GM23338 (cell line): ENCODE measurements around the gene COX4I2. TPM values are rescaled to one million over a fixed set of nuclear protein-coding genes. Genes with fewer than 3 reads are reported as not detected.

ENCODE experiments used
- ATAC-seq: fragments of 200-7000 bp; cut with Tn5 transposase; 3 replicates; pipeline ENCODE4 v1.9.1; 2020
- DNase-seq: peaks from one replicate; pipeline ENCODE4 v3.0.0-alpha.2; 2015; ENCODE audit warnings: low spot score
- H2AFZ ChIP-seq: fragments of 200-600 bp; sonication (generic); 2 replicates; pipeline ENCODE4 v1.8.0; 2016; ENCODE audit warnings: antibody characterized with exemption, mild to moderate bottlenecking, moderate library complexity
- H3F3A ChIP-seq: fragments of 200-600 bp; sonication (generic); replicated peaks from 2 replicates; pipeline ENCODE4 v1.8.0; 2017; ENCODE audit warnings: antibody characterized with exemption, mixed run types, low read depth
- H3K27ac ChIP-seq: fragments of 200-600 bp; sonication (generic); 2 replicates; pipeline ENCODE4 v1.6.1; 2016; ENCODE audit warnings: low read depth
- H3K27me3 ChIP-seq: fragments of 200-600 bp; sonication (generic); 2 replicates; pipeline ENCODE4 v1.8.0; 2016; ENCODE audit warnings: mild to moderate bottlenecking, mixed run types, moderate library complexity; ENCODE audit not compliant: insufficient read depth
- H3K36me3 ChIP-seq: fragments of 200-600 bp; sonication (generic); 2 replicates; pipeline ENCODE4 v1.8.0; 2016; ENCODE audit warnings: mild to moderate bottlenecking; ENCODE audit not compliant: insufficient read depth
- H3K4me1 ChIP-seq: fragments of 200-600 bp; sonication (generic); 2 replicates; pipeline ENCODE4 v1.8.0; 2016; ENCODE audit warnings: mild to moderate bottlenecking, moderate library complexity; ENCODE audit not compliant: insufficient read depth
- H3K4me2 ChIP-seq: fragments of 200-600 bp; sonication (generic); 2 replicates; pipeline ENCODE4 v1.7.1; 2017; ENCODE audit warnings: mixed run types
- H3K4me3 ChIP-seq: fragments of 200-600 bp; sonication (generic); 2 replicates; pipeline ENCODE4 v1.6.1; 2016; ENCODE audit warnings: mixed run types
- H3K79me2 ChIP-seq: fragments of 200-600 bp; sonication (generic); replicated peaks from 2 replicates; pipeline ENCODE4 v1.8.0; 2017; ENCODE audit warnings: mild to moderate bottlenecking; ENCODE audit not compliant: insufficient read depth
- H3K9me2 ChIP-seq: fragments of 200-600 bp; sonication (generic); 2 replicates; pipeline ENCODE4 v1.8.0; 2017; ENCODE audit not compliant: insufficient read depth
- H4K20me1 ChIP-seq: fragments of 200-600 bp; sonication (generic); replicated peaks from 2 replicates; pipeline ENCODE4 v1.8.0; 2017; ENCODE audit warnings: mild to moderate bottlenecking; ENCODE audit not compliant: insufficient read depth
- H3K27ac Mint-ChIP-seq: 2 replicates; pipeline ENCODE4 v1.8.0; 2020; ENCODE audit warnings: inconsistent platforms, mild to moderate bottlenecking, moderate library complexity, mixed read lengths
- H3K27me3 Mint-ChIP-seq: 3 replicates; pipeline ENCODE4 v1.8.0; 2022; ENCODE audit warnings: low read depth, mild to moderate bottlenecking, moderate library complexity, mixed read lengths, inconsistent platforms; ENCODE audit not compliant: insufficient read depth, poor library complexity
- H3K36me3 Mint-ChIP-seq: 3 replicates; pipeline ENCODE4 v1.8.0; 2021; ENCODE audit warnings: low read depth, mild to moderate bottlenecking, inconsistent platforms, moderate library complexity, mixed read lengths
- H3K4me1 Mint-ChIP-seq: 3 replicates; pipeline ENCODE4 v1.8.0; 2020; ENCODE audit warnings: mild to moderate bottlenecking, inconsistent platforms, mixed read lengths
- H3K4me3 Mint-ChIP-seq: 3 replicates; pipeline ENCODE4 v1.8.0; 2021; ENCODE audit warnings: moderate library complexity, mild to moderate bottlenecking, inconsistent platforms, mixed read lengths
- H3K9me3 Mint-ChIP-seq: 3 replicates; pipeline ENCODE4 v1.8.0; 2020; ENCODE audit warnings: moderate library complexity, mild to moderate bottlenecking, inconsistent platforms, mixed read lengths
- CREB1 ChIP-seq: fragments of 250-450 bp; sonication (Bioruptor Pico); IDR thresholded peaks from 2 replicates; pipeline ENCODE4 v1.5.0; 2020; ENCODE audit warnings: low read depth, mild to moderate bottlenecking, moderate library complexity
- EZH2 ChIP-seq: fragments of 200-600 bp; sonication (generic); IDR thresholded peaks from one replicate; pipeline ENCODE4 v1.8.0; 2017; ENCODE audit warnings: antibody characterized with exemption, mild to moderate bottlenecking, low read depth; ENCODE audit not compliant: unreplicated experiment
- EZH2phosphoT487 ChIP-seq: fragments of 200-600 bp; sonication (generic); IDR thresholded peaks from one replicate; pipeline ENCODE4 v1.8.1; 2018; ENCODE audit warnings: antibody characterized with exemption; ENCODE audit not compliant: unreplicated experiment
- JUNB ChIP-seq: IDR thresholded peaks from one replicate; pipeline ENCODE4 v1.6.1; 2016; ENCODE audit warnings: antibody characterized with exemption; ENCODE audit not compliant: unreplicated experiment
- NANOG ChIP-seq: IDR thresholded peaks from 2 replicates; pipeline ENCODE4 v1.6.1; 2016; ENCODE audit warnings: antibody characterized with exemption, borderline replicate concordance
- POLR2AphosphoS5 ChIP-seq: IDR thresholded peaks from 2 replicates; pipeline ENCODE4 v1.6.1; 2016; ENCODE audit warnings: antibody characterized with exemption, low read depth
- STAT1 ChIP-seq: IDR thresholded peaks from one replicate; pipeline ENCODE4 v1.6.1; 2016; ENCODE audit warnings: antibody characterized with exemption; ENCODE audit not compliant: unreplicated experiment
- ZNF114 ChIP-seq: fragments of 250-450 bp; sonication (Bioruptor Pico); IDR thresholded peaks from 2 replicates; pipeline ENCODE4 v1.5.0; 2020; ENCODE audit warnings: mild to moderate bottlenecking, moderate library complexity
- ZNF331 ChIP-seq: fragments of 250-450 bp; sonication (Bioruptor Pico); IDR thresholded peaks from 2 replicates; pipeline ENCODE4 v1.5.0; 2020; ENCODE audit warnings: low read depth, mild to moderate bottlenecking, moderate library complexity
- polyA plus RNA-seq: library from polyadenylated mRNA; unstranded; fragments of >200 nt; fragmentation: Nextera tagmentation; extraction: Ambion mirVana; gene quantifications from 2 replicates; pipeline ENCODE4 v1.2.1, GENCODE V29; 2016
- total RNA-seq: library from RNA; depleted of rRNA; stranded (reverse); fragments of >200 nt; shearing (Covaris generic); gene quantifications from 2 replicates; pipeline ENCODE4 v1.2.3, GENCODE V29; 2014
- TF ChIP-seq, protein P1 (sequence below), 2 experiments: fragments of 200-600 bp in 1 of 2; sonication (generic) in 1 of 2; conservative IDR thresholded peaks; 2 replicates each; pipeline versions ENCODE4 v1.5.1 to v1.6.1; 2016 to 2017; ENCODE audit warnings: antibody characterized with exemption in 2 of 2, low read depth in 2 of 2, mild to moderate bottlenecking in 2 of 2, moderate library complexity in 1 of 2
- TF ChIP-seq, protein P2 (sequence below): fragments of 250-450 bp; sonication (Bioruptor Pico); IDR thresholded peaks from 2 replicates; pipeline ENCODE4 v1.5.0; 2020; ENCODE audit warnings: mild to moderate bottlenecking, moderate library complexity
- TF ChIP-seq, protein P3 (sequence below): IDR thresholded peaks from 2 replicates; pipeline ENCODE4 v1.6.1; 2016; ENCODE audit warnings: antibody characterized with exemption
- TF ChIP-seq, protein P4 (sequence below): IDR thresholded peaks from one replicate; pipeline ENCODE4 v1.6.1; 2018; ENCODE audit warnings: antibody characterized with exemption; ENCODE audit not compliant: unreplicated experiment

Gene COX4I2
- total and polyA plus RNA-seq, 2 experiments from 2014 or later, result 0.63 TPM; not detected in 1

DNA sequence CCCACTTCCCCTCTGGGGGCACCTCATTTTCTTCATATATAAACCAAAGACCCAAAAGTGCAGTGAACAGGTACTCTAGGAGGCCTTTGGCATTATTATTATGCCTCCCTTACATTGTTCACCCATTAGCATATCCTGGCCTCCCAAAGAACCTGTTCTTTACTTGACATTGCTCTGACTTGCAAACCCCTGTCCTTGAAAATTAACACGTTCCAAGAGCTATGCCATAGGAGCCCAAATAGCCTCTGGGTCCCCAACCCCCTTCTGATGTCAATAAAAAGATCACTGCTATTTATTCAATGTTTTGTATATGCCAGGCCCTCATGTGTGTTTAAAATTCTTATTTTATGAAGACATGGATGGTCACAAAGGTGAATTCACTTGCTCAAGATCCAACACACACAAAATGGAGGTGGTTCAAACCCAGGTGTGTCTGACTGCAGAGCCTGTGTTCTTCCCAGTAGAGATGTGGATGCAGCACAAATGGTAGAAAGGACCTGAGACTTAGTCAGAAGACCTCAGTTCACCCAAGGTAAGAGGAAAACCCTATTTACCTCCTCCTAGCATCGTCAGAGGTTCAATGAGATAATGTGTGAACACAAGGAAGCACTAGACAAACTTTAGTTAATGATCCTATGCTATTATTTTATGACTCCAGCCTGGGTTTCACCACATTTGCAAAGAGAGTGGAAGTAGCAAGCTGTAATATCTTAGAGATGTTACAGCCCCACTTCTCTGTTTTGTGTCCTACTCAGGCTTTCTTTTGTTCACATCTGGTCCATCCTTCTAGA lies 48.3 kb downstream of the COX4I2 start:
- Mint-ChIP-seq H3K27me3 (peaks cover 3% of the 10 kb centered on the region), H3K4me3 (no peak overlapping the region), H3K4me1 (peaks cover 12% of the 10 kb centered on the region; the same call in 2 of the 3 replicates), H3K27ac (no peak overlapping the region), H3K9me3 (no peaks in the 10 kb centered on the region; the same call in 2 of the 3 replicates), H3K36me3 (peaks cover 30% of the 10 kb centered on the region)
- peaks cover 9% of the 10 kb centered on the region; the same call in 1 of the 2 replicates for H3K9me2 ChIP-seq
- peaks cover 5% of the 10 kb centered on the region; the same call in 1 of the 2 replicates for H3K36me3 ChIP-seq
- peaks cover 27% of the 10 kb centered on the region for H4K20me1 ChIP-seq
- H3K27ac ChIP-seq, result peak overlapping the region; percentile 57
- TF ChIP-seq ZNF331 (CRISPR knock-in tag), result no peak
- no peak for TF ChIP-seq JUNB
- TF ChIP-seq, protein P1, sequence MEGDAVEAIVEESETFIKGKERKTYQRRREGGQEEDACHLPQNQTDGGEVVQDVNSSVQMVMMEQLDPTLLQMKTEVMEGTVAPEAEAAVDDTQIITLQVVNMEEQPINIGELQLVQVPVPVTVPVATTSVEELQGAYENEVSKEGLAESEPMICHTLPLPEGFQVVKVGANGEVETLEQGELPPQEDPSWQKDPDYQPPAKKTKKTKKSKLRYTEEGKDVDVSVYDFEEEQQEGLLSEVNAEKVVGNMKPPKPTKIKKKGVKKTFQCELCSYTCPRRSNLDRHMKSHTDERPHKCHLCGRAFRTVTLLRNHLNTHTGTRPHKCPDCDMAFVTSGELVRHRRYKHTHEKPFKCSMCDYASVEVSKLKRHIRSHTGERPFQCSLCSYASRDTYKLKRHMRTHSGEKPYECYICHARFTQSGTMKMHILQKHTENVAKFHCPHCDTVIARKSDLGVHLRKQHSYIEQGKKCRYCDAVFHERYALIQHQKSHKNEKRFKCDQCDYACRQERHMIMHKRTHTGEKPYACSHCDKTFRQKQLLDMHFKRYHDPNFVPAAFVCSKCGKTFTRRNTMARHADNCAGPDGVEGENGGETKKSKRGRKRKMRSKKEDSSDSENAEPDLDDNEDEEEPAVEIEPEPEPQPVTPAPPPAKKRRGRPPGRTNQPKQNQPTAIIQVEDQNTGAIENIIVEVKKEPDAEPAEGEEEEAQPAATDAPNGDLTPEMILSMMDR (conservative IDR thresholded peaks at IDR 0.05; ENCODE audit: low read depth in 2 of 2), result no peak
- TF ChIP-seq ZNF114 (CRISPR knock-in tag), result no peak
- TF ChIP-seq, protein P2, sequence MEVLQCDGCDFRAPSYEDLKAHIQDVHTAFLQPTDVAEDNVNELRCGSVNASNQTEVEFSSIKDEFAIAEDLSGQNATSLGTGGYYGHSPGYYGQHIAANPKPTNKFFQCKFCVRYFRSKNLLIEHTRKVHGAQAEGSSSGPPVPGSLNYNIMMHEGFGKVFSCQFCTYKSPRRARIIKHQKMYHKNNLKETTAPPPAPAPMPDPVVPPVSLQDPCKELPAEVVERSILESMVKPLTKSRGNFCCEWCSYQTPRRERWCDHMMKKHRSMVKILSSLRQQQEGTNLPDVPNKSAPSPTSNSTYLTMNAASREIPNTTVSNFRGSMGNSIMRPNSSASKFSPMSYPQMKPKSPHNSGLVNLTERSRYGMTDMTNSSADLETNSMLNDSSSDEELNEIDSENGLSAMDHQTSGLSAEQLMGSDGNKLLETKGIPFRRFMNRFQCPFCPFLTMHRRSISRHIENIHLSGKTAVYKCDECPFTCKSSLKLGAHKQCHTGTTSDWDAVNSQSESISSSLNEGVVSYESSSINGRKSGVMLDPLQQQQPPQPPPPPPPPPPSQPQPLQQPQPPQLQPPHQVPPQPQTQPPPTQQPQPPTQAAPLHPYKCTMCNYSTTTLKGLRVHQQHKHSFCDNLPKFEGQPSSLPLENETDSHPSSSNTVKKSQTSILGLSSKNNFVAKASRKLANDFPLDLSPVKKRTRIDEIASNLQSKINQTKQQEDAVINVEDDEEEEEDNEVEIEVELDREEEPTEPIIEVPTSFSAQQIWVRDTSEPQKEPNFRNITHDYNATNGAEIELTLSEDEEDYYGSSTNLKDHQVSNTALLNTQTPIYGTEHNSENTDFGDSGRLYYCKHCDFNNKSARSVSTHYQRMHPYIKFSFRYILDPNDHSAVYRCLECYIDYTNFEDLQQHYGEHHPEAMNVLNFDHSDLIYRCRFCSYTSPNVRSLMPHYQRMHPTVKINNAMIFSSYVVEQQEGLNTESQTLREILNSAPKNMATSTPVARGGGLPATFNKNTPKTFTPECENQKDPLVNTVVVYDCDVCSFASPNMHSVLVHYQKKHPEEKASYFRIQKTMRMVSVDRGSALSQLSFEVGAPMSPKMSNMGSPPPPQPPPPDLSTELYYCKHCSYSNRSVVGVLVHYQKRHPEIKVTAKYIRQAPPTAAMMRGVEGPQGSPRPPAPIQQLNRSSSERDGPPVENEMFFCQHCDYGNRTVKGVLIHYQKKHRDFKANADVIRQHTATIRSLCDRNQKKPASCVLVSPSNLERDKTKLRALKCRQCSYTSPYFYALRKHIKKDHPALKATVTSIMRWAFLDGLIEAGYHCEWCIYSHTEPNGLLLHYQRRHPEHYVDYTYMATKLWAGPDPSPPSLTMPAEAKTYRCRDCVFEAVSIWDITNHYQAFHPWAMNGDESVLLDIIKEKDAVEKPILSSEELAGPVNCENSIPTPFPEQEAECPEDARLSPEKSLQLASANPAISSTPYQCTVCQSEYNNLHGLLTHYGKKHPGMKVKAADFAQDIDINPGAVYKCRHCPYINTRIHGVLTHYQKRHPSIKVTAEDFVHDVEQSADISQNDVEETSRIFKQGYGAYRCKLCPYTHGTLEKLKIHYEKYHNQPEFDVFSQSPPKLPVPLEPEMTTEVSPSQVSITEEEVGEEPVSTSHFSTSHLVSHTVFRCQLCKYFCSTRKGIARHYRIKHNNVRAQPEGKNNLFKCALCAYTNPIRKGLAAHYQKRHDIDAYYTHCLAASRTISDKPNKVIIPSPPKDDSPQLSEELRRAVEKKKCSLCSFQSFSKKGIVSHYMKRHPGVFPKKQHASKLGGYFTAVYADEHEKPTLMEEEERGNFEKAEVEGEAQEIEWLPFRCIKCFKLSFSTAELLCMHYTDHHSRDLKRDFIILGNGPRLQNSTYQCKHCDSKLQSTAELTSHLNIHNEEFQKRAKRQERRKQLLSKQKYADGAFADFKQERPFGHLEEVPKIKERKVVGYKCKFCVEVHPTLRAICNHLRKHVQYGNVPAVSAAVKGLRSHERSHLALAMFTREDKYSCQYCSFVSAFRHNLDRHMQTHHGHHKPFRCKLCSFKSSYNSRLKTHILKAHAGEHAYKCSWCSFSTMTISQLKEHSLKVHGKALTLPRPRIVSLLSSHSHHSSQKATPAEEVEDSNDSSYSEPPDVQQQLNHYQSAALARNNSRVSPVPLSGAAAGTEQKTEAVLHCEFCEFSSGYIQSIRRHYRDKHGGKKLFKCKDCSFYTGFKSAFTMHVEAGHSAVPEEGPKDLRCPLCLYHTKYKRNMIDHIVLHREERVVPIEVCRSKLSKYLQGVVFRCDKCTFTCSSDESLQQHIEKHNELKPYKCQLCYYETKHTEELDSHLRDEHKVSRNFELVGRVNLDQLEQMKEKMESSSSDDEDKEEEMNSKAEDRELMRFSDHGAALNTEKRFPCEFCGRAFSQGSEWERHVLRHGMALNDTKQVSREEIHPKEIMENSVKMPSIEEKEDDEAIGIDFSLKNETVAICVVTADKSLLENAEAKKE (CRISPR knock-in tag), result no peak
- no peak for TF ChIP-seq EZH2
- TF ChIP-seq STAT1, result no peak
- TF ChIP-seq EZH2phosphoT487, result no peak
- TF ChIP-seq, protein P3, sequence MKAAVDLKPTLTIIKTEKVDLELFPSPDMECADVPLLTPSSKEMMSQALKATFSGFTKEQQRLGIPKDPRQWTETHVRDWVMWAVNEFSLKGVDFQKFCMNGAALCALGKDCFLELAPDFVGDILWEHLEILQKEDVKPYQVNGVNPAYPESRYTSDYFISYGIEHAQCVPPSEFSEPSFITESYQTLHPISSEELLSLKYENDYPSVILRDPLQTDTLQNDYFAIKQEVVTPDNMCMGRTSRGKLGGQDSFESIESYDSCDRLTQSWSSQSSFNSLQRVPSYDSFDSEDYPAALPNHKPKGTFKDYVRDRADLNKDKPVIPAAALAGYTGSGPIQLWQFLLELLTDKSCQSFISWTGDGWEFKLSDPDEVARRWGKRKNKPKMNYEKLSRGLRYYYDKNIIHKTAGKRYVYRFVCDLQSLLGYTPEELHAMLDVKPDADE, result no peak
- no peak for TF ChIP-seq CREB1 (CRISPR knock-in tag)
- no peak for TF ChIP-seq POLR2AphosphoS5
- TF ChIP-seq, protein P4, sequence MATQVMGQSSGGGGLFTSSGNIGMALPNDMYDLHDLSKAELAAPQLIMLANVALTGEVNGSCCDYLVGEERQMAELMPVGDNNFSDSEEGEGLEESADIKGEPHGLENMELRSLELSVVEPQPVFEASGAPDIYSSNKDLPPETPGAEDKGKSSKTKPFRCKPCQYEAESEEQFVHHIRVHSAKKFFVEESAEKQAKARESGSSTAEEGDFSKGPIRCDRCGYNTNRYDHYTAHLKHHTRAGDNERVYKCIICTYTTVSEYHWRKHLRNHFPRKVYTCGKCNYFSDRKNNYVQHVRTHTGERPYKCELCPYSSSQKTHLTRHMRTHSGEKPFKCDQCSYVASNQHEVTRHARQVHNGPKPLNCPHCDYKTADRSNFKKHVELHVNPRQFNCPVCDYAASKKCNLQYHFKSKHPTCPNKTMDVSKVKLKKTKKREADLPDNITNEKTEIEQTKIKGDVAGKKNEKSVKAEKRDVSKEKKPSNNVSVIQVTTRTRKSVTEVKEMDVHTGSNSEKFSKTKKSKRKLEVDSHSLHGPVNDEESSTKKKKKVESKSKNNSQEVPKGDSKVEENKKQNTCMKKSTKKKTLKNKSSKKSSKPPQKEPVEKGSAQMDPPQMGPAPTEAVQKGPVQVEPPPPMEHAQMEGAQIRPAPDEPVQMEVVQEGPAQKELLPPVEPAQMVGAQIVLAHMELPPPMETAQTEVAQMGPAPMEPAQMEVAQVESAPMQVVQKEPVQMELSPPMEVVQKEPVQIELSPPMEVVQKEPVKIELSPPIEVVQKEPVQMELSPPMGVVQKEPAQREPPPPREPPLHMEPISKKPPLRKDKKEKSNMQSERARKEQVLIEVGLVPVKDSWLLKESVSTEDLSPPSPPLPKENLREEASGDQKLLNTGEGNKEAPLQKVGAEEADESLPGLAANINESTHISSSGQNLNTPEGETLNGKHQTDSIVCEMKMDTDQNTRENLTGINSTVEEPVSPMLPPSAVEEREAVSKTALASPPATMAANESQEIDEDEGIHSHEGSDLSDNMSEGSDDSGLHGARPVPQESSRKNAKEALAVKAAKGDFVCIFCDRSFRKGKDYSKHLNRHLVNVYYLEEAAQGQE, result no peak
- no peak for TF ChIP-seq NANOG
- DNase-seq, result no peak
- peaks cover 10% of the 10 kb centered on the region for H3K4me1 ChIP-seq
- peaks cover 74% of the 10 kb centered on the region for H3K79me2 ChIP-seq
- H3K27me3 ChIP-seq, result no peaks in the 10 kb centered on the region
- no peak overlapping the region for H2AFZ ChIP-seq
- H3K4me2 ChIP-seq, result no peak overlapping the region
- no peak overlapping the region for H3K4me3 ChIP-seq
- ATAC-seq, result no peak; the same call in 2 of the 3 replicates
- H3F3A ChIP-seq, result peaks cover 37% of the 10 kb centered on the region
